Lung (tissue), 12 donors: ENCODE data around the gene LUM. TPM values are rescaled to one million over a fixed set of nuclear protein-coding genes. Genes with fewer than 3 reads are reported as not detected.

Experiments
- ATAC-seq: fragments of 200-7000 bp; cut with Tn5 transposase; one replicate; pipeline ENCODE4 v1.9.1; 2020; ENCODE audit warnings: moderate number of reproducible peaks; ENCODE audit not compliant: insufficient read depth, low FRiP score
- DNase-seq, 3 donors: peaks; one replicate each; pipeline ENCODE4 v3.0.0-alpha.2; 2013 to 2017
- H3K27ac ChIP-seq, 2 donors: one replicate each; pipeline ENCODE4 v1.5.1; 2013; ENCODE audit warnings: mild to moderate bottlenecking in 2 of 2, moderate library complexity in 2 of 2, control low read depth in 1 of 2, inconsistent platforms in 1 of 2, low read depth in 1 of 2, low read length in 1 of 2
- H3K27me3 ChIP-seq, 3 donors: one replicate each; pipeline ENCODE4 v1.5.1; 2013; ENCODE audit warnings: low read length in 2 of 3; ENCODE audit not compliant: control insufficient read depth in 3 of 3, insufficient read depth in 3 of 3
- H3K36me3 ChIP-seq, 4 donors: one replicate each; pipeline ENCODE4 v1.5.1; 2013; ENCODE audit warnings: low read length in 4 of 4, mild to moderate bottlenecking in 1 of 4, moderate library complexity in 1 of 4; ENCODE audit not compliant: control insufficient read depth in 4 of 4, insufficient read depth in 4 of 4
- H3K4me1 ChIP-seq, 5 donors: one replicate each; pipeline ENCODE4 v1.5.1; 2013; ENCODE audit warnings: low read length in 5 of 5, mild to moderate bottlenecking in 2 of 5, moderate library complexity in 1 of 5; ENCODE audit not compliant: control insufficient read depth in 5 of 5, insufficient read depth in 5 of 5
- H3K4me3 ChIP-seq: one replicate; pipeline ENCODE4 v1.5.1; 2013; ENCODE audit warnings: mild to moderate bottlenecking, control low read depth, moderate library complexity
- H3K9ac ChIP-seq, 2 donors: one replicate each; pipeline ENCODE4 v1.5.1; 2013; ENCODE audit warnings: low read length in 2 of 2, control low read depth in 1 of 2; ENCODE audit not compliant: insufficient read depth in 1 of 2
- H3K9me3 ChIP-seq, 4 donors: one replicate each; pipeline ENCODE4 v1.5.1; 2013; ENCODE audit warnings: low read length in 3 of 4, mild to moderate bottlenecking in 1 of 4, moderate library complexity in 1 of 4; ENCODE audit not compliant: control insufficient read depth in 4 of 4, insufficient read depth in 3 of 4
- CTCF ChIP-seq: IDR thresholded peaks from 2 replicates; pipeline ENCODE4 v1.5.1; 2012; ENCODE audit warnings: mild to moderate bottlenecking; ENCODE audit errors: control extremely low read depth, extremely low read depth
- WGBS, 2 donors: extraction: QIAGEN DNeasy Blood & Tissue Kit; methylation state at CpG; one replicate each; pipeline ENCODE4 v1.1.7; 2013; 5-methylcytosine and 5-hydroxymethylcytosine counted together
- polyA plus RNA-seq, 2 donors: library from polyadenylated mRNA; stranded (reverse); fragments of 200-250 nt; gene quantifications; one replicate each; pipeline ENCODE4 v1.2.1, GENCODE V29; 2013
- total RNA-seq, 2 donors: library from RNA; depleted of rRNA in 1 of 2; stranded (reverse); fragments of >200 nt in 1 of 2; gene quantifications; one replicate each; pipeline ENCODE4 v1.2.1, GENCODE V29; 2014 to 2021
- donor health status: control.
- donor health status: control.
- donor health status: Bipolar disorder and iron deficiency.
- donor health status: healthy.
- donor health status: DM: yes; HTN: yes; CAD: no.

LUM gene
- total and polyA plus RNA-seq, 4 donors = 74.5 to 593 (median 218) TPM

GRCh38 chr12:91154131-91154530 is 42.8 kb upstream of the LUM start:
- WGBS, 2 donors = 82 to 92% methylated on average over 3 of the region's 3 CpGs
- no peaks in the 10 kb centered on the region for H3K27me3 ChIP-seq
- H3K4me1 ChIP-seq = no peaks in the 10 kb centered on the region
- H3K36me3 ChIP-seq = peaks cover 0 to 67% (median 24%) of the 10 kb centered on the region in 4 donors
- no peak for TF ChIP-seq CTCF
- DNase-seq (no peak), ATAC-seq (no peak)
- no peak overlapping the region for H3K27ac ChIP-seq
- peaks cover 0 to 4% (median 2%) of the 10 kb centered on the region in 4 donors for H3K9me3 ChIP-seq
- no peak overlapping the region for H3K9ac ChIP-seq
- H3K4me3 ChIP-seq = no peak overlapping the region

DNA sequence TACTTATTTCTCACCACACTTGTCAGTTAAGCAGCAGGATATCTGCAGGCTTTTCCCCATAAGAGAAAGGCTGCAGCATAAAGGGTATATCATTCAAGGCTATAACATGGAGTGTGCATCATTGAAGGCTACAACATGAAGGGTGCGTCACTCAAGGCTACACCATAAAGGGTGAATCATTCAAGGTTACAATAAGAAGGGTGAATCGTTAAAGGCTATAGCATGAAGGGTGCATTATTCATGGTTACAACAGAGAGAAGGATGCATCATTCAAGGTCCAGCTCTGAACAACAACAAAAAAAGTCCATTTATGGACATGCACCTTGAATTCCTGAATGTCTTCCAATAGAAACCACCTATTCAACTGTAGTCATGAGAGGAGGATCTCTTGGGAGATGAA is 32.8 kb upstream of the LUM start:
- ATAC-seq = no peak
- H3K9ac ChIP-seq = no peak overlapping the region
- WGBS, 2 donors = 92 to 93% methylated on average over 2 of the region's 2 CpGs

DNA sequence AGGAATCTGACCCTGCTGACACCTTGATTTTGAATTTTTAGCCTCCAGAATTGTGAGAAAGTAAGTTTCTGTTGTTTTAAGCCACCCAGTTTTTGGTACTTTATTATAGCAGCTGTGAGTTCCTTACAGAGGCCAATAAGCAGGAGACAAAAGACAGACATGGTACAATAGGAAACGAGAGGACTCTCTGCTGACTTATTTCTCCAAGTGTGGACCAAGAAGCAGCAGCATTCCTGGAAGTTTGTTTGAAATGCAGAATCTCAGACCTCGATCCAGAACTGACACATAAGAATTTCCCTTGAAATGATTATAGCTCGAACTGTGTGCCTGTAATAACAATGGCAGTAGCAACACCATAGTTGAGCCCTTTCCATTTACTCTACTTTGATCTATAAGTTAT is 31.9 kb upstream of the LUM start:
- Histone ChIP-seq H3K9ac (no peak overlapping the region), H3K4me3 (no peak overlapping the region), H3K4me1 (peaks cover 0 to 47% (median 2%) of the 10 kb centered on the region in 5 donors), H3K36me3 (peaks cover 0 to 35% (median 13%) of the 10 kb centered on the region in 4 donors), H3K9me3 (no peaks in the 10 kb centered on the region), H3K27me3 (no peaks in the 10 kb centered on the region), H3K27ac (peak overlapping the region in 1 of 2 donors; percentile 21)
- WGBS, 2 donors = 69 to 75% methylated on average over 3 of the region's 3 CpGs
- peak in 1 of 3 donors; percentile 18 for DNase-seq
- ATAC-seq = no peak
- TF ChIP-seq CTCF = no peak

More for the DNA sequence above, 32.8 kb upstream of the LUM start:
- Histone ChIP-seq H3K27ac (no peak overlapping the region), H3K4me3 (no peak overlapping the region), H3K27me3 (no peaks in the 10 kb centered on the region), H3K4me1 (peaks cover 0 to 39% (median 0%) of the 10 kb centered on the region in 5 donors), H3K9me3 (no peaks in the 10 kb centered on the region), H3K36me3 (peaks cover 0 to 35% (median 17%) of the 10 kb centered on the region in 4 donors)
- no peak for TF ChIP-seq CTCF
- peak in 1 of 3 donors; percentile 4 for DNase-seq

- 63 to 74% methylated on average over 3 of the region's 3 CpGs for WGBS, 2 donors
- Histone ChIP-seq H3K9me3 (no peaks in the 10 kb centered on the region), H3K9ac (no peak overlapping the region), H3K4me3 (no peak overlapping the region), H3K27me3 (no peaks in the 10 kb centered on the region), H3K27ac (no peak overlapping the region), H3K4me1 (peaks cover 0 to 55% (median 5%) of the 10 kb centered on the region in 5 donors), H3K36me3 (peaks cover 0 to 27% (median 12%) of the 10 kb centered on the region in 4 donors)
- peak; percentile 17 for ATAC-seq
- TF ChIP-seq CTCF = no peak
- peak; percentile 64 to 93 (median 90) for DNase-seq
These were observed 30.9 kb upstream of the LUM start for GRCh38 chr12:91142221-91142631.
